ENCODE measurements around the gene SLC17A7. TPM values are rescaled to one million over a fixed set of nuclear protein-coding genes. Genes with fewer than 3 reads are reported as not detected.
"Not testable (repeated sequence)": the region's sequence is repeated elsewhere in the genome, so short reads cannot be mapped to it uniquely, and the experiment has no call there.

The SLC17A7 gene
- total RNA-seq, 2 experiments from 2014 or later, result 0.30 to 0.43 TPM

DNA sequence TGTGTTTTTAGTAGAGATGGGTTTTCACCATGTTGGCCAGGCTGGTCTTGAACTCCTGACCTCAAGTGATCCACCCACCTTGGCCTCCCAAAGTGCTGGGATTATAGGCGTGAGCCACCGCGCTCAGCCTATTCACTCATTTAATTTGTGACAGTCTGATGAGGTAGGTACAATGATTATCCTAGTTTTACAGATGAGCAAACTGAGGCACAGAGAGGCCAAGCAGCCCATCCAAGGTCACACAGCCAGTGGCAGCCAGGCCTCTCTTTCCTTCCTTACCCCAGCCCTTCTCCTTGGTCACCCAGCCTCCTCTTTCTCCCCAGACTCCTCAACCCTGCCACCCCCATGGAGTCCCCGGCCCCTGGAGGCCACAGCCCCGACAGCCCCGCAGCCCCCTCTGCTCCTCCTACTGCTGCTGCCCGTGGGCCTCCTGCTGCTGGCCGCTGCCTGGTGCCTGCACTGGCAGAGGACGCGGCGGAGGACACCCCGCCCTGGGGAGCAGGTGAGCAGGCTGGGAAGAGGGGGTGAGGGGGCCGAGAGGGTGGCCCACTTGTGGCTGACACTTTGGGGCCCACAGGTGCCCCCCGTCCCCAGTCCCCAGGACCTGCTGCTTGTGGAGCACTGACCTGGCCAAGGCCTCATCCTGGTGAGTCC, 38.8 kb upstream of the SLC17A7 start:
- Mint-ChIP-seq H3K27ac (no peak overlapping the region), H3K4me3 (no peak overlapping the region), H3K27me3 (no peaks in the 10 kb centered on the region), H3K4me1 (peaks cover 33% of the 10 kb centered on the region), H3K36me3 (ENCODE audit: low read depth) (peaks cover 66% of the 10 kb centered on the region), H3K9me3 (no peaks in the 10 kb centered on the region)
- ChIA-PET CTCF (interaction anchor here (0.7 kb wide), 1 partner anchor 387 kb away, joined by 5 read pairs; the partner anchor contains the start of gene PNKP), POLR2A (interaction anchor here (1.6 kb wide), 1 partner anchor 9 kb away, joined by 4 read pairs; no protein-coding TSS in a partner anchor)
- DNase-seq, result no peak

DNA sequence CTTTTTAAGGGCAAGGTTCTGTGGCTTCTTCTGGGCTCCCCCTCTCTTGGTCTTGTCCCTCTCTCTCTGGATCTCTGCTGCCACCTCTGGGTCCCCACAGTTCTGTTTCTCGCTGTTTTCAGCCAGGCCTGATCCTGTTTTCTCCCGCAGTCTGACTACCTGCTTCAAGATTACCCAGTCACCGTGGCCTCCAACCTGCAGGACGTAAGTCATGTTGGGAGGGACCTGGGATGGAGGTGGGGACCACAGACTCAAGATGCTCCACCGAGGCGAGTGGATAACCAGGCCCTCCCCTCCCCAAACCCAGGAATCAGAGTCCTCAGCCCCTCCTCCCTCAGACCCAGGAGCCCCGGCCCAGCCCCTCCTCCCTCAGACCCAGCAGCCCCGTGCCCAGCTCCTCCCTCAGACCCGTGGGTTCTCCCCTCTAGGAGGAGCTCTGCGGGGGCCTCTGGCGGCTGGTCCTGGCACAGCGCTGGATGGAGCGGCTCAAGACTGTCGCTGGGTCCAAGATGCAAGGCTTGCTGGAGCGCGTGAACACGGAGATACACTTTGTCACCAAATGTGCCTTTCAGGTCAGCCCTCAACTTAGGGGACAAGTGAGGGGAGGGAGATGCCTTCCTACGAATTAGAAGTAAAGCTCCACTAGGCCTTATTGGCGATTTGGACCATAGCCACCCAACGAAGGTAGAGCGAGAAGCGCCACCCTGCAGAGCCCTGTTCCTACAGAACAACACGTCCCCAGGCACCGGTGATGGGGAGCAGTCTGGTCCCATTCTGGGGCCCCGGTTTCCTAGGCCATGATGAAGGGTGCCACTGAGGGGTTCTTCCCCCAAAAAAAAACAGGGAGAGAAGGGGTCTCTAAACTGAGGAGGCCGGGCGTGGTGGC, 34.9 kb upstream of the SLC17A7 start:
- Mint-ChIP-seq H3K4me1 (peaks cover 49% of the 10 kb centered on the region), H3K27ac (peak overlapping the region; percentile 92), H3K4me3 (peak overlapping the region; percentile 97), H3K9me3 (no peaks in the 10 kb centered on the region), H3K27me3 (no peaks in the 10 kb centered on the region), H3K36me3 (ENCODE audit: low read depth) (peaks cover 36% of the 10 kb centered on the region)
- POLR2A ChIA-PET, result interaction anchor here (1.0 to 4.8 kb wide), 11 partner anchors 9 to 164 kb away, joined by 3 to 68 read pairs (median 5); partner anchors contain the start of genes ALDH16A1, NOSIP, PIH1D1 and RPL13A
- CTCF ChIA-PET, result interaction anchor here (0.6 to 2.3 kb wide), 30 partner anchors 9 to 476 kb away, joined by 3 to 16 read pairs (median 4); partner anchors contain the start of genes ALDH16A1, PIH1D1, RPL13A and RPS11
- peak; percentile 83 for DNase-seq

DNA sequence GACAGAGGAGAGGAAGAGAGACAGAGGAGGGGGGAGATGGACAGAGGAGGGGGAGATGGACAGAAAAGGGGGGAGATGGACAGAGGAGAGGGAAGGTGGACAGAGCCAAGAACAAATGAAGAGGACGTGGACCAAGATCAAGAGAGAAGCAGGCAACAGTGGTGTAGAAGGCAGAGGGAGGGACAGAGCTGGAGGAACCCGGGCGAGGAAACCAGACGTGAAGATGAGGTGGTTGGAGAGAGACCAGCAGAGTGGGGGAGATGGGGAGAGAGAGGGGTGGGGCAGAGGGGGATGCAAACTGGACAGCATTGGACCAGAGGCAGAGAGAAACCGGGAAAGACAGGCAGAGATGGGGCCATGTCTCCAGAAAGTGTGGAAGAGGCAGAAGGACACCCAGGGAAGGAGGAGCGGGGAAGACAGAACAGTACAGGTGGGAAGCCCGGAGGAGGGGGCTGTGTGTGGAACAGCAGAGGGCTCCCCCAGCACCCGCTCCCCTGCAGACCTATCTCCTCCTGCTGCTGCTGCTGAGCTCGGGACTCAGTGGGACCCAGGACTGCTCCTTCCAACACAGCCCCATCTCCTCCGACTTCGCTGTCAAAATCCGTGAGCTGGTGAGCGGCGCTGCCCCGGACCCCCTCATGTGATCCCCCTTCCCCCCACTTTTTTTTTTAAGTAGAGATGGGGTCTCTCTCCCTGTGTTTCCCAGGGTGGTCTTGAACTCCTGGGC, 34.0 kb upstream of the SLC17A7 start:
- peak overlapping the region; percentile 92 for H3K27ac Mint-ChIP-seq
- peak overlapping the region; percentile 97 for H3K4me3 Mint-ChIP-seq
- H3K4me1 Mint-ChIP-seq, result peaks cover 53% of the 10 kb centered on the region
- POLR2A ChIA-PET, result interaction anchor here (1.0 to 4.8 kb wide), 11 partner anchors 10 to 165 kb away, joined by 3 to 68 read pairs (median 5); partner anchors contain the start of genes ALDH16A1, NOSIP, PIH1D1 and RPL13A
- no peaks in the 10 kb centered on the region for H3K27me3 Mint-ChIP-seq
- CTCF ChIA-PET, result interaction anchor here (0.5 to 2.3 kb wide), 26 partner anchors 10 to 476 kb away, joined by 3 to 16 read pairs (median 4); partner anchors contain the start of genes ALDH16A1, PIH1D1, RPL13A and RPS11
- H3K9me3 Mint-ChIP-seq, result no peaks in the 10 kb centered on the region
- DNase-seq, result no peak
- H3K36me3 Mint-ChIP-seq (ENCODE audit: low read depth), result peaks cover 32% of the 10 kb centered on the region

DNA sequence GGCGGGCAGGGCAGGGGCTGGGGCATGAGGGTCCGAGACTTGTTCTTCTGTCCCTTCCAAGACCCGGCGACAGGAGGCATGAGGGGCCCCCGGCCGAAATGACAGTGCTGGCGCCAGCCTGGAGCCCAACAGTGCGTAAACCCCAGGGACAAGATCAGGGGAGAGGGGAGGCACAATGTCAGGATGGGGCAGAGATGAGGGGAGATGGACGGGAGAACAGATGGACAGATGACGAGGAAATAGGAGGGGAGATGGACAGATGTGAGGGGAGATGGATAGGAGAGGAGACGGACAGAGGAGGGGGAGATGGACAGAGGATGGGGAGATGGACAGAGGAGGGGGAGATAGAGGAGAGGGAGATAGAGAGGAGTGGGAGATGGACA, 33.2 kb upstream of the SLC17A7 start:
- Mint-ChIP-seq H3K9me3 (no peaks in the 10 kb centered on the region), H3K4me3 (peak overlapping the region; percentile 97), H3K27ac (peak overlapping the region; percentile 92), H3K27me3 (no peaks in the 10 kb centered on the region), H3K36me3 (ENCODE audit: low read depth) (peaks cover 25% of the 10 kb centered on the region), H3K4me1 (peaks cover 57% of the 10 kb centered on the region)
- ChIA-PET CTCF (interaction anchor here (2.1 to 5.9 kb wide), 3 partner anchors 20 to 72 kb away, joined by 13 to 159 read pairs (median 16); partner anchors contain the start of genes ALDH16A1 and PIH1D1), POLR2A (interaction anchor here (1.0 to 10.7 kb wide), 12 partner anchors 10 to 202 kb away, joined by 3 to 192 read pairs (median 12); partner anchors contain the start of genes ALDH16A1, PIH1D1, PRMT1 and RPL13A)
- no peak for DNase-seq

DNA sequence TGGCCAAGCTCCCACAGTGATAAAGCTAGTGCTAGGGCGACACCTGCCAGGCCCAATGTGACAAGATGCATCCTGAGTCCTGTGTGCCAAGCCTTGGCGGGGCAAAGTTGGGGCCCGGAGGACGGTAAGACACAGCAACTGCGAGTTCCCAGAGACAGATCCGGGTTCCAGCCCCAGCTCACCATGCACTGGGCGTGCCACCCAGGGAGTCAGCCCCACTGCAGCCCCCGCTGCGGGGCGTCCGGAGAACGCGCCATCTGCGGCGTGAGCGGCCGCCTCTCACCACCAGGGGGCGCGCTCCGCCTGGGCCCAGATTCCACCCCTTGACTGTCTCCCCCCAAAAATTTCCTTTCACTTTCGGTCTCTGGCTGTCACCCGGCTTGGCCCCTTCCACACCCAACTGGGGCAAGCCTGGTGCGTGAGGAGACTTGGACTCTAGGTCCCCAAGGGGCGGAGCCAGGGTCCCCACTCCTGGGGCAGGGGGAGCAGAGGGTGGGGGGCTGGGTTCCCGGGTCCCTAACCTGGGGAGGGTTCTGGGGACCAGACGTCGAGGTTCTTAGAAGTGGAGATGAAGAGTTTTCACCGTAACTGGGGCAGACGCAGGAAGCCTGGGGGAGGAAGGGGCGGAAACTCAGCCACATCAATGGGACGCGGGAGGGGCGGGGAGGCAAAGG, 32.7 kb upstream of the SLC17A7 start, which contains the start of gene FLT3LG:
TSS of gene FLT3LG (plus strand) at position 348 of the 674 bp plus-strand sequence. CDS start 425 bp downstream, outside the sequence.
- Mint-ChIP-seq H3K4me3 (peak within 1 kb of the TSS; percentile 97), H3K9me3 (no peaks in the 10 kb centered on the region), H3K27me3 (no peaks in the 10 kb centered on the region), H3K36me3 (ENCODE audit: low read depth) (peaks cover 26% of the 10 kb centered on the region), H3K27ac (peak within 1 kb of the TSS; percentile 92), H3K4me1 (peaks cover 60% of the 10 kb centered on the region)
- ChIA-PET CTCF (interaction anchor here (0.6 to 5.9 kb wide), 20 partner anchors 14 to 376 kb away, joined by 3 to 159 read pairs (median 4); partner anchors contain the start of genes ALDH16A1, PIH1D1, PRMT1 and RPL13A), POLR2A (interaction anchor here (0.9 to 10.7 kb wide), 11 partner anchors 14 to 203 kb away, joined by 3 to 192 read pairs (median 6); partner anchors contain the start of genes ALDH16A1, PIH1D1, PRMT1 and RPL13A)
- peak; percentile 94 for DNase-seq

DNA sequence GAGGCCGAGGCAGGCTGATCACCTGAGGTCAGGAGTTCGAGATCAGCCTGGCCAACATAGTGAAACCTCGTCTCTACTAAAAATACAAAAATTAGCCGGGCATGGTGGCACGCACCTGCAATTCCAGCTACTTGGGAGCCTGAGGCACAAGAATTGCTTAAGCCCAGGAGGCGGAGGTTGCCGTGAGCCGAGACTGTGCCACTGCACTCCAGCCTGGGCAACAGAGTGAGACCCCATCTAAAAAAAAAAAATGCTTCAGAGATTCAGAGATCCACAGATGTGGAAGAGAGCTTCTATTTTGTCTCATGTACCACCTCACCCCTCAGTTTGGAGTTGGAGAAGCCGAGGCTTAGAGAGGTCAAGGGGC, 32.2 kb upstream of the SLC17A7 start:
- Mint-ChIP-seq H3K4me3 (peak overlapping the region; percentile 97), H3K4me1 (peaks cover 62% of the 10 kb centered on the region), H3K27ac (peak overlapping the region; percentile 92), H3K36me3 (ENCODE audit: low read depth) (peaks cover 27% of the 10 kb centered on the region)
- H3K9me3 Mint-ChIP-seq, DNase-seq, H3K27me3 Mint-ChIP-seq: not testable (repeated sequence)
- ChIA-PET POLR2A (interaction anchor here (0.6 to 10.7 kb wide), 13 partner anchors 9 to 203 kb away, joined by 3 to 192 read pairs (median 6); partner anchors contain the start of genes ALDH16A1, PIH1D1, PRMT1 and RPL13A), CTCF (interaction anchor here (0.6 to 5.9 kb wide), 20 partner anchors 15 to 376 kb away, joined by 3 to 159 read pairs (median 4); partner anchors contain the start of genes ALDH16A1, PIH1D1, PRMT1 and RPL13A)

DNA sequence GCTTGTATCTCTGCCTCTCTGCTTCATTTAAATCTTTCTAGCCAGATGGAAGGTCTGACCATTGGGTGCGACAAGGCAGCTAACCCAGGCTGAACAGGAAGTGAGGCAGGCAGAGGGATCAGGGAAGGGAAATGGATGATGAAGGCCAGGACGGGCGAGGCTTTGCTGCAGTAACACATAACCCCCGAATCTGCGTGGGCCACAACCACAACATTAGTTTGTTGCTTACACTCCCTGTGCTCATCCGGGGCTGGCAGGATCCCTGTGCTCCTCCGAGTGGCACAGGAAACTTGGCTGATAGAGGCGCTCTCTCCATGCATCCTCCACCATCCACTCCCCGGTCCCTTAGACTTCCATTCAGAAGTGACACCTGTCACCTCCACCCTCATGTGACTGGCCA, 31.6 kb upstream of the SLC17A7 start:
- Mint-ChIP-seq H3K27ac (peak overlapping the region; percentile 92), H3K9me3 (no peaks in the 10 kb centered on the region), H3K4me1 (peaks cover 68% of the 10 kb centered on the region), H3K27me3 (no peaks in the 10 kb centered on the region), H3K4me3 (peak overlapping the region; percentile 97), H3K36me3 (ENCODE audit: low read depth) (peaks cover 27% of the 10 kb centered on the region)
- no peak for DNase-seq
- ChIA-PET CTCF (interaction anchor here (0.6 to 5.9 kb wide), 20 partner anchors 15 to 203 kb away, joined by 3 to 159 read pairs (median 4); partner anchors contain the start of genes ALDH16A1, PIH1D1, PRMT1 and RPL13A), POLR2A (interaction anchor here (0.6 to 10.7 kb wide), 13 partner anchors 10 to 204 kb away, joined by 3 to 192 read pairs (median 6); partner anchors contain the start of genes ALDH16A1, PIH1D1, PRMT1 and RPL13A)

DNA sequence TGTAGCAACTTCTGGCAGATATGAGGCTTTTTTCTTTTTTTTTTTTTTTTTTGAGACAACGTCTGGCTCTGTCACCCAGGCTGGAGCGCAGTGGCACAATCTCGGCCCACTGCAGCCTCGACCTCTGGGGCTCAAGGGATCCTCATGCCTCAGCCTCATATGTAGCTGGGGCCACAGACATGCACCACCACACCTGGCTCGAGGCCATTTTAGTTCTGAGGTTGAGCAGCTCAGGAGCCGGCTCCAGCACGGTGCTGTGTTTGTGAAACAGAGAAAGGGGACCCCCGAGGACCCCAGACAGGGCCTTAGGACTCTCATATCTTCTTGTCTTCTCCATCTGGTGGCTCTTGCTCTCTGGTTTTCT, 29.3 kb upstream of the SLC17A7 start:
- H3K27me3 Mint-ChIP-seq, result no peaks in the 10 kb centered on the region
- H3K9me3 Mint-ChIP-seq, result no peaks in the 10 kb centered on the region
- H3K4me1 Mint-ChIP-seq, result peaks cover 57% of the 10 kb centered on the region
- no peak for DNase-seq
- H3K27ac Mint-ChIP-seq, result peak overlapping the region; percentile 100
- POLR2A ChIA-PET, result interaction anchor here (0.8 to 10.7 kb wide), 17 partner anchors 11 to 206 kb away, joined by 3 to 192 read pairs (median 4); partner anchors contain the start of genes ALDH16A1, PIH1D1 and RPL13A
- peaks cover 17% of the 10 kb centered on the region for H3K36me3 Mint-ChIP-seq (ENCODE audit: low read depth)
- peak overlapping the region; percentile 59 for H3K4me3 Mint-ChIP-seq
- CTCF ChIA-PET, result interaction anchor here (0.6 to 5.9 kb wide), 20 partner anchors 16 to 591 kb away, joined by 3 to 159 read pairs (median 4); partner anchors contain the start of genes ALDH16A1, CD37, GYS1 and PIH1D1

DNA sequence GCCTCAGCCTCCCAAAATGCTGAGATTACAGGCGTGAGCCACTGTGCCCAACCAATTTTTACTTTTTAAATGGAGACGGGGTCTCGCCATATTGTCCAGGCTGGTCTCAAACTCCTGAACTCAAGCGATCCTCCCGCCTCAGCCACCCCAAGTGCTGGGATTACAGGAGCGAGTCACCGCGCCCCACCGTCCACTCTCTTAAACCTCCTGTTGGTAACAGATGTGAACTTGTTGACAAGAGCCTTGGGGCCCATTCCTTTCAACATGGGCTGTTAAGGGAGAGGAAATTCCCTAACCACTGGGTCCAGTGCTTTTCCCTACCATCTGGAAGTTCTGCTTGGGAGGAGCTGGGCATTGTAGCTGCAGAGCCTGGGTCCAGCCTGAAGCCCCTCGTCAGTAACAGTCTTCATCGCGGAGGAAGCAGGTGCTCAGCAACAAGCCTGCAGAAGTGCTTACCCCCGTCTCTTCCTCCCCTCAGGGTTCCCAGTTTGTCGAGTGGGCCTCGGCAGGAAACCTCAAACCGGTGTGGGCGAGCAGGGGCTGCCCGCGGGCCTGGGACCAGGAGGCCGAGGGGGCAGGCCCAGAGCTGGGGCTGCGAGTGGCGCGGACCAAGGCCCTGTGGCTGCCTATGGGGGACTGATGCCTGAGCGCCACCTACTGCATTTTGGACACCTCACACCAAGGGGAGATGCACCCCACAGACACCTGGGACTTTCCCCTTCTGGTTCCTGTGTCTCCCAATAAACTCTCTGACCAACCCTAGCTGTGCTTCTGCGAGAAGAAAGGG, 28.7 kb upstream of the SLC17A7 start:
- H3K36me3 Mint-ChIP-seq (ENCODE audit: low read depth), result peaks cover 15% of the 10 kb centered on the region
- peak; percentile 91 for DNase-seq
- POLR2A ChIA-PET, result interaction anchor here (0.8 to 10.7 kb wide), 23 partner anchors 10 to 206 kb away, joined by 3 to 192 read pairs (median 4); partner anchors contain the start of genes ALDH16A1, CD37, PIH1D1 and PRMT1

DNA sequence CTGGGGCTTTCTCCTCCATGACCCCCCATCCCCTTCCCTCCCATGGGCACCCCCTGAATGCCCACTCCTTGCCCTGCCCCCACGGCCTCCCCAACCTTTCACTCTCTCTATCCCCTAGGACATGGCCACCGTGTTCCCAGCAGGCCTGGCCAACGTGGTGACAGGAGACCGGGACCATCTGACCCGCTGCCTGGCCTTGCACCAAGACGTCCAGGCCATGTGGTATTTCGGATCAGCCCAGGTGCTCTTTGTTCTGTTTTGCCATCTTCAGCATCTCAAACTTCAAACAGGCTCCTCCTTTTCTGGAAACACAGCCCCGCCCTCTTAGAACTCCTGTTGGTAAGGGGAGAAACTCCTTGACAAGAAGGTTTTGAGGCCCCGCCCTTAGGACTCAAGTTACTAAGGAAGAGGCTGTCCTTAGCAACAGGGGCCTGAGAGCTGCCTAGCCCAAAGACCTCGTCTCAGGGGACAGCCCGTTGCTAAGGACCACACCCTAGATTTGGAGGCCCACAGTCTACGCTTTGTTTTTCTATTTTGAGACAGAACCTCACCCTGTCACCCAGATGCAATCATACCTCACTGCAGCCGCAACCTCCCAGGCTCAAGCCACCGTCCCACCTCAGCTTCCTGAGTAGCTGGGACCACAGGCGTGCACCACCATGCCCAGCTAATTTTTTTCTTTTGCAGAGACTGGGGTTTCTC, 27.6 kb upstream of the SLC17A7 start:
- ChIA-PET CTCF (interaction anchor here (0.8 to 5.9 kb wide), 8 partner anchors 14 to 243 kb away, joined by 3 to 159 read pairs (median 10); partner anchors contain the start of genes ALDH16A1 and PIH1D1), POLR2A (interaction anchor here (0.7 to 10.7 kb wide), 19 partner anchors 9 to 207 kb away, joined by 3 to 192 read pairs (median 5); partner anchors contain the start of genes ALDH16A1, CD37, PIH1D1 and PRMT1)
- H3K4me1 Mint-ChIP-seq, result peaks cover 55% of the 10 kb centered on the region
- peak overlapping the region; percentile 100 for H3K27ac Mint-ChIP-seq
- H3K27me3 Mint-ChIP-seq, result no peaks in the 10 kb centered on the region
- no peaks in the 10 kb centered on the region for H3K9me3 Mint-ChIP-seq
- H3K4me3 Mint-ChIP-seq, result peak overlapping the region; percentile 77
- peaks cover 21% of the 10 kb centered on the region for H3K36me3 Mint-ChIP-seq (ENCODE audit: low read depth)
- DNase-seq, result peak; percentile 96

More for the DNA sequence above, 28.7 kb upstream of the SLC17A7 start:
- CTCF ChIA-PET, result interaction anchor here (0.7 to 5.9 kb wide), 21 partner anchors 15 to 591 kb away, joined by 3 to 159 read pairs (median 4); partner anchors contain the start of genes ALDH16A1, CD37, GYS1 and PIH1D1
- no peaks in the 10 kb centered on the region for H3K27me3 Mint-ChIP-seq
- H3K9me3 Mint-ChIP-seq, result no peaks in the 10 kb centered on the region
- H3K4me1 Mint-ChIP-seq, result peaks cover 55% of the 10 kb centered on the region
- peak overlapping the region; percentile 59 for H3K4me3 Mint-ChIP-seq
- peak overlapping the region; percentile 100 for H3K27ac Mint-ChIP-seq

Measured in activated CD4-positive, alpha-beta memory T cell treated with anti-CD3 and anti-CD28 coated beads, Interleukin-2, amount 10 ng/mL, durations not matched to agents 7 days and 5 days (primary cell).